Epithelial cell of prostate (primary cell): ENCODE data around the gene SLC1A2.
A peak's percentile ranks its signal among the peaks of the same experiment; 100 is the strongest.
"Not testable (repeated sequence)": the region's sequence is repeated elsewhere in the genome, so short reads cannot be mapped to it uniquely, and the experiment has no call there.

Experiments
- DNase-seq: peaks from one replicate; pipeline ENCODE4 v3.0.0-alpha.2; 2011; ENCODE audit warnings: low read depth, low spot score
- H3K27ac ChIP-seq: fragments of 450-650 bp; 2 replicates; pipeline ENCODE4 v1.5.1; 2017; ENCODE audit warnings: mild to moderate bottlenecking

SLC1A2 gene

GRCh38 chr11:35235936-35236666, 183.3 kb downstream of the SLC1A2 start:
- H3K27ac ChIP-seq: peak overlapping the region; percentile 55
- DNase-seq: peak; percentile 76

GRCh38 chr11:35235498-35235897, 183.9 kb downstream of the SLC1A2 start:
- DNase-seq: no peak
- H3K27ac ChIP-seq: peak overlapping the region; percentile 55

GRCh38 chr11:35235157-35235468, 184.2 kb downstream of the SLC1A2 start:
- H3K27ac ChIP-seq: peak overlapping the region; percentile 55

GRCh38 chr11:35234460-35235156, 184.8 kb downstream of the SLC1A2 start:
- no peak for DNase-seq

More at GRCh38 chr11:35235157-35235468, 184.2 kb downstream of the SLC1A2 start:
- DNase-seq: no peak

GRCh38 chr11:35233518-35233917, 185.8 kb downstream of the SLC1A2 start:
- no peak for DNase-seq
- H3K27ac ChIP-seq: peak overlapping the region; percentile 7

More at GRCh38 chr11:35234460-35235156, 184.8 kb downstream of the SLC1A2 start:
- H3K27ac ChIP-seq: no peak overlapping the region

- no peak for DNase-seq
- peak overlapping the region; percentile 7 for H3K27ac ChIP-seq
Observed at GRCh38 chr11:35232891-35233330, 186.4 kb downstream of the SLC1A2 start.

GRCh38 chr11:35231076-35231860, 188.1 kb downstream of the SLC1A2 start:
- no peak for DNase-seq
- H3K27ac ChIP-seq: no peak overlapping the region

GRCh38 chr11:35230388-35230787, 189.0 kb downstream of the SLC1A2 start:
- H3K27ac ChIP-seq: no peak overlapping the region
- DNase-seq: no peak

- H3K27ac ChIP-seq: peak overlapping the region; percentile 56
- DNase-seq: no peak
Observed at GRCh38 chr11:35228328-35228725, 191.0 kb downstream of the SLC1A2 start.

GRCh38 chr11:35227576-35228327, 191.6 kb downstream of the SLC1A2 start:
- DNase-seq: no peak
- peak overlapping the region; percentile 56 for H3K27ac ChIP-seq

- H3K27ac ChIP-seq: peak overlapping the region; percentile 56
- DNase-seq: not testable (repeated sequence)
Observed at GRCh38 chr11:35226756-35227155, 192.6 kb downstream of the SLC1A2 start.

- H3K27ac ChIP-seq: peak overlapping the region; percentile 56
- DNase-seq: no peak
Observed at GRCh38 chr11:35225946-35226520, 193.3 kb downstream of the SLC1A2 start.

GRCh38 chr11:35223991-35224390, 195.4 kb downstream of the SLC1A2 start:
- no peak overlapping the region for H3K27ac ChIP-seq
- no peak for DNase-seq

- H3K27ac ChIP-seq: no peak overlapping the region
- no peak for DNase-seq
Observed at GRCh38 chr11:35223371-35223796, 196.0 kb downstream of the SLC1A2 start.

- no peak overlapping the region for H3K27ac ChIP-seq
- DNase-seq: no peak
Observed at GRCh38 chr11:35218956-35219355, 200.4 kb downstream of the SLC1A2 start.

- peak overlapping the region; percentile 7 for H3K27ac ChIP-seq
- DNase-seq: no peak
Observed at GRCh38 chr11:35216962-35217678, 202.2 kb downstream of the SLC1A2 start.

GRCh38 chr11:35215945-35216344, 203.4 kb downstream of the SLC1A2 start:
- DNase-seq: no peak
- no peak overlapping the region for H3K27ac ChIP-seq

- peak overlapping the region; percentile 45 for H3K27ac ChIP-seq
- DNase-seq: peak; percentile 82
Observed at GRCh38 chr11:35214792-35215193, 204.6 kb downstream of the SLC1A2 start.

- H3K27ac ChIP-seq: peak overlapping the region; percentile 45
- DNase-seq: no peak
Observed at GRCh38 chr11:35214226-35214770, 205.1 kb downstream of the SLC1A2 start.
